NCI-H2171 treated with DMSO at 0.1 percent for 48 hours (cell line): ENCODE results near the gene ARHGAP15.

Experiments used
- DNase-seq: peaks from one replicate; lab custom pipeline; 2025; lab: John Stamatoyannopoulos, UW

Gene ARHGAP15

GRCh38 chr2:143399631-143400069 lies 270.4 kb downstream of the ARHGAP15 start:
- peak; percentile 26 for DNase-seq

- DNase-seq, result no peak
Observed at GRCh38 chr2:143401861-143402260, 272.6 kb downstream of the ARHGAP15 start.

DNA sequence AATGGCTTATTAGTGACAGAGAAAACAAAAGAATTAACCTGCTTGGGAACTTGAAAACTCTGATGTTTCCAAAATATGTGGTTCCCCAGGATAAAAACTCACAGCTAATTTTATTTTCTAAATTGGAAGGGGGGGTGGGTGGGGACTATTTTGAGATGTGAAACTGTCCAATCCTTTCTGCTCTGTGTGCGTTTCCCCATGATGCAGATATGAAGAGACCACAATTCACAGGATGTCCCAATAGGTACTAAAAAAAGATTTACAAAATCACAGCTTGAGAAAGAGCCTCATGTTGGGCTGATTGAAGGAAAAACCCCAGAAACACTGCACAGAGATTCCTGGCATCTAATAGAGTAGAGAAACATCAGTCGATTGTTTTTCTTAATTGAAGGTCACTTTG lies 273.2 kb downstream of the ARHGAP15 start:
- no peak for DNase-seq

DNA sequence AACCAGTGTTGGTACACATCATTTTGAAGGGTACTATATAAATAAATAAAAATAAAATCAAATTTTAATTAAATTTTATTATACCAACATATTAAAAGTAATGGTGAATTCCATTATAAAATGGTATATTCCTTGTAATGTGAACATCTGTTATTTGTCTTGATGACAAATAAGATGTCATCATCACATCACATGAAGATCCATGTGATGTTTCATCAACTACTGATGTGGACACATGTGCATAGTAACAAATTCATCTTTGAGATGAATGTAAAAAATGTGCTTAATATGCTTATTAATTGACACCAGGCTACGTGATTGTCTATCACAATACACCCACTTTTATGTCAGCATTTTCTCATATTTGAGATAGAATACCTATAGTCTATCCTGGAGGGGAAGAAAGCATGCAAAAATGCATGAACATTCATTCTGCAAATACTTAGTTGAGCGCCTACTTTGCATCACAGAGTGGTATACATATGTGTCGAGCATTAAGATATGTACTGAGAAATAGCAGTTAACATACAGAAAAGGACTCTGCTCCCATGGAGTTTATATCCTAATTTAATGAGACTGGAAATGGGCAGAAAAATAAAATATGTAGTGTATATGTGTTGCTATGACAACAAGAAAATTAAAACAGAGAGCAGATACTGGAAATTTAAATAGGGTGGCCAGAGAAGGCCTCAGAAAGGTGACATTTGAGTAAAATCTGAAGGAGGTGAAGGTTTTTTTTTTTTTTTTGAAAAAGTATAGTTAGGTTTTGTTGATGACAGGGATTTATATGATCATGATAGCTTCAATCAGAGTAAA lies 281.1 kb downstream of the ARHGAP15 start:
- DNase-seq, result no peak

- no peak for DNase-seq
Observed at GRCh38 chr2:143415571-143415970, 286.4 kb downstream of the ARHGAP15 start.

DNA sequence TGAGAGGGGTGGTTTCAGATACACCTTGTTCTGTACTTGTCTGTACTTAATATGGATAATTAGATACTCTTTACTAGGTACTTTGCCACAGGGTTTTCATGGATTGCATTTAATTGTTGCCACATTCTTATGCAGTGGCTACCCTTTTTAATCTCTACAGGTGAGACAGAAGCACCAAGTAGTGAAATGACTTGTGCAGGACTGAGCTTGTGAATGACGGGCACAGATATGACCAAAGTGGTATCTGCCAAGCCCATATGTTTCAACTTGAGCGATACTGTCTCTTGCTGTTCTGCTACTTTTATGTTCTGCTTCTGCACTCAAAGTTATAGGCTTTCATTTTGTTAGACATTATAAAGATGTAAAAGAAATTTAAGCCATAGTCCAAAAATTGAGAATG lies 288.2 kb downstream of the ARHGAP15 start:
- no peak for DNase-seq

DNA sequence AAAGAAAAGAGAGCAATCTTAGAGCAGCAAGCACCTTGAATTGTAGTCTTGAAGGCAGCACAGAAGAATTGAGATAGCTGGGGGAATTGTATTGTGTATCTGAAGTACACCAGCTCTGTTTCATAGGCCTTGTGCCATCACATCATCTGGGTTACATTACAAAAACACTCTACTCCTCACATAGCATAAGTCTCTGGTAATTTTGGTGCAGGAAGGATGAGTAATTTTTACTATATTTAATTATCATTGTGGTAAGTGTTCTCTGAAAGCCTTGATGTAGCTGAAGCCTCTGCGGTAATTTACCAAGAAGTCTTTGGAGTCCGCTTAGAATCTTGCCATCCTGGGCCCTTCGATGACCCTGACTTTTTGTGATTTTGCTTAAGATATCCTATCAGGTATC lies 291.1 kb downstream of the ARHGAP15 start:
- DNase-seq, result no peak

GRCh38 chr2:143422681-143423080 lies 293.5 kb downstream of the ARHGAP15 start:
- DNase-seq, result no peak

GRCh38 chr2:143425896-143426295 lies 296.7 kb downstream of the ARHGAP15 start:
- no peak for DNase-seq

DNA sequence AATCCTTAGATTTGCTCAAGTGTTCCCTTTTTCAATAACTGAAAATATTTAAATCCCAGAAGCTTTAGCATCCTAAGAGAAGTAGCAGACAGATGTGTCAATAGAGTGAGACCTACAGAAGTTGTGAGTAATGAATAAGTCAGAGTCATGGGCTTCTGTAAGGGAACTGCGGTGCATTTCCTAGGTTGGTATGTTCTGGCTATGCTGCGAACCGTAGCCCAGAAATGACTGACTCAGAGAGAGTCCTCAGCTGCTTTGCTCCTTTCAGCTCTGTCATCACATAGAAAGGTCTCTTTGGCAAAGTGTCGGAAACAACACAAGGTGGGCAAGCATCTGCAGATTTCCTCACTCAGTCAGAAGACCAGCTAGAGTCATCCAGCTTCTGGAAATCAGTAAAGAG lies 297.1 kb downstream of the ARHGAP15 start:
- no peak for DNase-seq

DNA sequence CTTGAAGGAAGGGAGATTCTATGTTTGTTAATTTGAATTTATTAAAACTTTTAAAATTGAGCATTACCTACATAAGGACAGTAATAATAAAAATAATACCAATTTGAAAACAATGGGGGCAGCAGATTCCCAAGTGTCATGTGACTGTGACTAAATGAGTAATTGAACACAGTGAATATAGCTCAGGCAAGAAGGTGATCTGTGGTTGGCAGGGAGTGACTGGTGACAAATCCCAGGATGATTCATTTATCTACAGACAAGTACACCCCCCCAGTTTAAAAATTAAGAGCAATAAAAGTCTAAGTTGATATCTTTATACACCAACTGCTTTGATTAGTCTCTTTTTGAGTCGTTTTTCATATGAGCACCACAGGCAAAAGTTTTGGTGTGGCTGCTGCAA lies 299.5 kb downstream of the ARHGAP15 start:
- DNase-seq, result no peak

DNA sequence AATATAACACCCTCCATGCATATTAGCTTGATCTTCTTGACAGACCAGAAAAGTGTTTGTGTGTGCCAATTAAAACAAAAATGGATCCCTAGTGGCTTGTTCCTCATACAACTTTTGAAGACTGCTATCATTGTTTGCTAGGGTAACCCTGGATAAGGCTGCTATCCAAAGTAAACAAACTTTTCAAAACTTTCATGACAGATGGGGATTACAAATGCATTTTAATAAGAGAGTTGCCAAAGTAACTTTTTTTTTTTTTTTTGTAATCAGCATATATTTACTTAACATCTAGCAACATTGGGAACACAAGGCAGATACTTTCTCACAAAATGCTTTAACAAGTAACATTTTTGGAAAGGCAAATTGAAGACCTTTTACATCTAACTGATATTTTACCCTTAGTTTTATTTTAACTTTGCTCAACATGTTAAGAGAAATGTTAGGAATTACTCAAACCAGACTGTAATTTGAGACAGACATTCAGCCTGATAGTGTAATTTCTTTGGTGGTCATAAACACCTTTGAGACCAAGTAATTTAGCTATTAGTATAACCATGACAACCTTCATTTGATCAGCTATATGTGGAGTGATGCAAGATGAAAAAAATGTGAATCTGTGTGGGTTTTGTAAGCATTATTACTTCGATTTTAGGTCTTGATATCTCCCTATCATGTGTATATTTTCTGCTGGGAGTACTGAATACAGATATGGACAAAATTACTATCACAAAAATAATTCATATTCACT lies 300.9 kb downstream of the ARHGAP15 start:
- DNase-seq, result peak; percentile 30

DNA sequence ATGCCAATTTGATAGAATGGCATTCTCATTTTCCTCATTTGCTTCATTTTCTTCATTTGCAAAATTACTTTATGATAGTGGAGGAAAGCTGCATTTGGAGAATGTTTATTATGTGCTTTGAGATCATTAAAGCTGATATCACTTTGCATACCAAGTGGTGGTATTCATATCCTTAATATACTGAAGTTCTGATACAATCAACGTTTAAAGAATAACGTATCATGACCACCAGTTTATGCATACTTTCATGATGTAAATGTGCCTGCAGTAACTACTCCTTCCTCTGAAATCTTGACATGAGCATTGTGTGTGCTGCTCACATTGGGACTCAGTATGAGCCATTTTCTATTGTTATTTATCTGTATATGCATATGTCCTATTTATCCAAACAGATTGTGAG lies 302.1 kb downstream of the ARHGAP15 start:
- no peak for DNase-seq

GRCh38 chr2:143433251-143433650 lies 304.0 kb downstream of the ARHGAP15 start:
- peak; percentile 19 for DNase-seq

GRCh38 chr2:143433840-143434239 lies 304.6 kb downstream of the ARHGAP15 start:
- no peak for DNase-seq

- no peak for DNase-seq
Observed at GRCh38 chr2:143434445-143434844, 305.2 kb downstream of the ARHGAP15 start.

GRCh38 chr2:143435131-143435530 lies 305.9 kb downstream of the ARHGAP15 start:
- no peak for DNase-seq

DNA sequence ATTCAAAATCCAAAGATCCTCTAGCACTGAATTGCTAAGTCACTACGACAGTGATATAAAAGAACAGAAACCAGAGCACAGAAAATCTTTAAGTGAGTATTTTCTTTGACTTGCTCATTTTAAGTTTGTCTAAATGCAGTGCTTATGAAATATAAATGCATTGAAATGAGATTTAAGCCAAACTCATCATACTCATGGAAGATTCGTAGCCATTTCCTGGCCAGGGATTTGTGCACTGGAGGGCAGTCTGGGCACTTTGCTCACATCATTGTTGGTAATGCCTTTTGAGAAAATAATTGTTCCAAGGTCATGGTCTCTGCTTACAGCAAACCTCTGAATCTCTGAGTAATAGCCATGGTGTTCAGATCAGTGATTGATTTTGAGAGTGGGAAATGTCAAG lies 307.7 kb downstream of the ARHGAP15 start:
- no peak for DNase-seq

GRCh38 chr2:143440411-143441012 lies 311.3 kb downstream of the ARHGAP15 start:
- DNase-seq, result no peak

- no peak for DNase-seq
Observed at GRCh38 chr2:143442193-143442592, 313.0 kb downstream of the ARHGAP15 start.

GRCh38 chr2:143451642-143452281 lies 322.5 kb downstream of the ARHGAP15 start:
- DNase-seq, result no peak

GRCh38 chr2:143452817-143453451 lies 323.7 kb downstream of the ARHGAP15 start:
- no peak for DNase-seq
